ENCODE data around the gene ENTPD5.

Gene ENTPD5

DNA sequence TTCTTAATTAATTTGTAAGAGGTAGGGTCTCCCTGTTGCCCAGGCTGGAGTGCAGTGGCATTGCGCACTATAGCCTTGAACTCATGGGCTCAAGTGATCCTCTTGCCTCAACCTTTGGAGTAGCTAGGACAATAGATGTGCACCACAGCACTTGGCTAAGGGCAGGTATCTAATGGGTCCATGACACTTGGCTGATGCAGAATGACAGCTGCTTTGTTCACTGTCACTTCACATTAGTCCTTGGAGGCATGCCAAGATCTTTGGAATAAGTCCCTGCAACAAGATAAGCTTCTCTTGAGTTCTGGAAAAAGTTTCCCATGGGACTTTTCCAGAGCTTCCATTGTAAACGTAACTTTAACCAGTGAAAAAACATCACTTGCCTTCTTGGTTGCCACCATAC is 45.6 kb downstream of the ENTPD5 start:
- POLR2A ChIA-PET (ENCODE audit: low non-redundant PET), result no interaction called here
- DNase-seq (ENCODE audit: low spot score), result no peak
- CTCF ChIA-PET, result interaction anchor here (0.6 to 0.8 kb wide), 3 partner anchors 8 to 963 kb away, joined by 3 read pairs; no protein-coding TSS in a partner anchor
- TF ChIP-seq CTCF (conservative IDR thresholded peaks at IDR 0.05; ENCODE audit: low read depth), result no peak
- no peak overlapping the region for H3K27ac ChIP-seq

DNA sequence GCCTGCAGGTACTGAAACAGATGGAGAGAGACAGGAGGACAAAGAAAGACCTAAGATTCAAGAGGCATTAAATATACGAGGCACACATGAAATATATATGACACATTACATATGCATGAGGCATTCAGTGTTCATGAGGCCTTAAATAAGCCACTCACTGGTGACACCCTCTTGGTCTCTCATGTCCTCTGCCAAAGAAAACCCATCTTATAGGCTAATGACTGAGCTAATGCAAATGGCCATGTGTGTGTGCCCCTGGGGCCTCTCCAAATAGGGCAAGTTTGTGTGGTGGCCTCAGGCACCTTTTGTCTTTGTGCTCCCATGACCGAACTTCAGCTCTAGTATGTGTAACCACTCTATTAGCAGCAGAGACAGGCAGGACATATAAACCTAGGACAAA is 50.2 kb downstream of the ENTPD5 start:
- POLR2A ChIA-PET (ENCODE audit: low non-redundant PET), result no interaction called here
- CTCF ChIA-PET, result interaction anchor here (0.5 kb wide), 1 partner anchor 79 kb away, joined by 3 read pairs; no protein-coding TSS in a partner anchor
- H3K27ac ChIP-seq, result no peak overlapping the region

DNA sequence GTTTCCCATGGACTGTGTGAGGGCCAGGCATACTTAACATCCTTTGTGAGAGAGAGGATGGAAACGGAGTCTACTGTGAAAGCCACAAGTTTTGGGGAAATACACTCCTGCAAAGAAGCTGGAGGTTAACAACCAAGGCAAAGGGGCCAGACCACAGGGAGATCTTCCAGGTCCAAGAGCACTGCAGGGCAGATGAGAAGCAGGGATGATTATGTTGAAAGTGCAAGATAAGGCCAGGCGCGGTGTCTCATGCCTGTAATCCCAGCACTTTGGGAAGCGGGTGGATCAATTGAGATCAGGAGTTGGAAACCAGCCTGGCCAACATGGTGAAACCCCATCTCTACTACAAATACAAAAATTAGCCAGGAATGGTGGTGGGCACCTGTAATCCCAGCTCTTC is 53.9 kb downstream of the ENTPD5 start:
- DNase-seq (ENCODE audit: low spot score), result no peak
- ChIA-PET POLR2A (ENCODE audit: low non-redundant PET) (no interaction called here), CTCF (interaction anchor here (1.1 kb wide), 1 partner anchor 8 kb away, joined by 3 read pairs; no protein-coding TSS in a partner anchor)

More for the DNA sequence above, 50.2 kb downstream of the ENTPD5 start:
- TF ChIP-seq CTCF (conservative IDR thresholded peaks at IDR 0.05; ENCODE audit: low read depth), result no peak
- no peak for DNase-seq (ENCODE audit: low spot score)

DNA sequence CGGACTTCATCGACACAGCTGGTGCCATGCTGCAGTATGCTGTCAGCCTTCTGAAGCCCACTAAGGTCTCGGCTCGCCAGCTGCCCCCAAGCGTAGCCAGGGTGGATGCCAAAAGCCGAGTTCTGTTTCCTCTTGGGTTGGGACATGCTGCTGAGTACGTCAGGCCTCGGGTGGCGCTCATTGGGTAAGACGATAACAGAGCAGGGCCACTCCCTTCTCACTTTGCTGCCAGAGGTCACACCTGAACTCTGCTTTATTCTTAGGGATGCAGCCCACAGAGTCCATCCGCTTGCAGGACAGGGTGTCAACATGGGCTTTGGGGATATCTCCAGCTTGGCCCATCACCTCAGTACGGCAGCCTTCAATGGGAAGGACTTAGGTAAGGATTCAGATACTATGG is 57.9 kb downstream of the ENTPD5 start:
- ChIA-PET POLR2A (ENCODE audit: low non-redundant PET) (no interaction called here), CTCF (no interaction called here)
- TF ChIP-seq CTCF (conservative IDR thresholded peaks at IDR 0.05; ENCODE audit: low read depth), result no peak
- H3K27ac ChIP-seq, result no peak overlapping the region
- DNase-seq (ENCODE audit: low spot score), result no peak

More for the DNA sequence above, 53.9 kb downstream of the ENTPD5 start:
- no peak for TF ChIP-seq CTCF (conservative IDR thresholded peaks at IDR 0.05; ENCODE audit: low read depth)
- H3K27ac ChIP-seq, result no peak overlapping the region

- H3K27ac ChIP-seq, result no peak overlapping the region
- ChIA-PET POLR2A (ENCODE audit: low non-redundant PET) (no interaction called here), CTCF (interaction anchor here (0.5 to 0.6 kb wide), 2 partner anchors 12 to 21 kb away, joined by 3 read pairs; no protein-coding TSS in a partner anchor)
- TF ChIP-seq CTCF (conservative IDR thresholded peaks at IDR 0.05; ENCODE audit: low read depth), result no peak
- no peak for DNase-seq (ENCODE audit: low spot score)
These were observed 60.5 kb downstream of the ENTPD5 start for GRCh38 chr14:73958591-73958990.

DNA sequence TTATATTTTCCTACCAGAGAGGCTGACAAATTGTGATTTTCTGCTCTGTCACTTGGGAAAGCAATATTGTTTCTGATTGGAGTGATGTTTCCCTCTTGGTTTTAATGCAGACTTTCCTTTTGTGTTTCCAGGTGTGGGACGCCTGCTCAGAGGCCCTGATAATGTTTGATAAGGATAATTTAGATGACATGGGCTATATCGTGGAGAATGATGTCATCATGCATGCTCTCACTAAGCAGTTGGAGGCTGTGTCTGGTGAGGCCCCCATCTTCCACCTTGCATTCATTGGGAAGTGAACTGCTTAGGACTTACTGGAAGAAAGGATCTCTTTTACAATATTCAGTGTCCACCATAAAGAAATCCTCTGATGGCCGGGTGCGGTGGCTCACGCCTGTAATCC is 63.4 kb downstream of the ENTPD5 start:
- no peak overlapping the region for H3K27ac ChIP-seq
- no peak for TF ChIP-seq CTCF (conservative IDR thresholded peaks at IDR 0.05; ENCODE audit: low read depth)
- ChIA-PET CTCF (no interaction called here), POLR2A (ENCODE audit: low non-redundant PET) (no interaction called here)
- no peak for DNase-seq (ENCODE audit: low spot score)

All from RWPE1 (cell line).